HG03159 (cell line): ENCODE data around the gene OSBPL8.

Source experiments
- ATAC-seq: cut with Tn5 transposase; IDR thresholded peaks from one replicate; pipeline ENCODE4 v1.9.1; 2021; ENCODE audit warnings: mild to moderate bottlenecking, moderate library complexity; ENCODE audit not compliant: unreplicated experiment

OSBPL8 gene, protein sequence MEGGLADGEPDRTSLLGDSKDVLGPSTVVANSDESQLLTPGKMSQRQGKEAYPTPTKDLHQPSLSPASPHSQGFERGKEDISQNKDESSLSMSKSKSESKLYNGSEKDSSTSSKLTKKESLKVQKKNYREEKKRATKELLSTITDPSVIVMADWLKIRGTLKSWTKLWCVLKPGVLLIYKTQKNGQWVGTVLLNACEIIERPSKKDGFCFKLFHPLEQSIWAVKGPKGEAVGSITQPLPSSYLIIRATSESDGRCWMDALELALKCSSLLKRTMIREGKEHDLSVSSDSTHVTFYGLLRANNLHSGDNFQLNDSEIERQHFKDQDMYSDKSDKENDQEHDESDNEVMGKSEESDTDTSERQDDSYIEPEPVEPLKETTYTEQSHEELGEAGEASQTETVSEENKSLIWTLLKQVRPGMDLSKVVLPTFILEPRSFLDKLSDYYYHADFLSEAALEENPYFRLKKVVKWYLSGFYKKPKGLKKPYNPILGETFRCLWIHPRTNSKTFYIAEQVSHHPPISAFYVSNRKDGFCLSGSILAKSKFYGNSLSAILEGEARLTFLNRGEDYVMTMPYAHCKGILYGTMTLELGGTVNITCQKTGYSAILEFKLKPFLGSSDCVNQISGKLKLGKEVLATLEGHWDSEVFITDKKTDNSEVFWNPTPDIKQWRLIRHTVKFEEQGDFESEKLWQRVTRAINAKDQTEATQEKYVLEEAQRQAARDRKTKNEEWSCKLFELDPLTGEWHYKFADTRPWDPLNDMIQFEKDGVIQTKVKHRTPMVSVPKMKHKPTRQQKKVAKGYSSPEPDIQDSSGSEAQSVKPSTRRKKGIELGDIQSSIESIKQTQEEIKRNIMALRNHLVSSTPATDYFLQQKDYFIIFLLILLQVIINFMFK

DNA sequence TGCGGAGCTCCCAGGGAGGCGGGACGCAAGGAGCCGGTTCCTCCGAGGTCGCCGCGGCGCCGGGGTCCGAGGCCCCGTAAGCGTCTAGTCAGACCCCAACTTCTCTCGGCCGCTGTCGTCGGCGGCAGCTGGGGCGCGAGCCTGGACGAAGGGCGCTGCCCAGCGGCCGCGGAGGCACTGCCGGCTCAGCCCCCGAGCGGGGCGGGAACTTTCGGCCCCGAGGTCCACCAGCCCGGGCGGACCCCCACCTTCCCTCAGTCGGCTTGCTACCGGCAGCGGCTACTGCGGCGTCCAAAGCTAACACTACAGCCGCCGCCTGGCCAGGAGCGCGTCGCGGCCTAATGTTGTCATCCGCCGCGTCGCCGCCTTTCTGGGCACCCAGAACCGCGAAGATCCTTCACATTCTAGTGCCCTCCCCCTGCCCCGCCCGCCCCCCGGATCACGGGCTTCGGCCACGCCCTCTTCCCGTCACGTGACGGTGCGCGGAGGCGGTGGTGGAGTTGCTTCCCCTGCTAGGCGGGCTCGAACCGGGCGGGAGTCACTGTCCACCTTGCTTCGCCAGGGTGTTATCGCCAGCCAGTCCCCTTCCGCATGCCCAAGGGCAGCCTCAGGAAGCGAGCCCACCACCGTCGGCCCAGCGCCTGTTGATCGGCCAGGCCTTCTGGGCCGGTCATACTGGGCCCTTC is at the start of gene OSBPL8:
Gene OSBPL8 (minus strand): TSS at position 372 of the 686 bp plus-strand sequence. CDS start 72,220 bp downstream, outside the sequence.
- peak; percentile 72 for ATAC-seq

DNA sequence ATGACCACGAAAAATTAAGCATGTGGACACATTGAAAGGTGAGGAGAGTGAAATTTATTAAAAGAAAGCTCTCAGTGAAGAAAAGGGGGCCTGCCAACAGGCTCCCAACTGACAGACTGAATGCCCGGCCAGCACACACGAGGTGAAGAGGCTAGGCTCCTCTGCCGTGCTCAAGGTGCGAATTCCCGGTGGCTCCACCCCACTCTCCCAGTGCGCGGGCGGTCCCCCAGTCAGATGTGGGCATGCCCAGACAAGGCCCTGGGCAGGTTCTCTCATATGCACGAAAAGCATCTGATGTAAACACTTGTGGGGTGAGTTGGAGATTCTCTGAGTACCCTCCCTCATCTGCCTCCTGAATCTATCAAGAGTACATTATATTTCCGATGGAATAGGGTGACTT is 48.5 kb upstream of the OSBPL8 start:
- no peak for ATAC-seq

DNA sequence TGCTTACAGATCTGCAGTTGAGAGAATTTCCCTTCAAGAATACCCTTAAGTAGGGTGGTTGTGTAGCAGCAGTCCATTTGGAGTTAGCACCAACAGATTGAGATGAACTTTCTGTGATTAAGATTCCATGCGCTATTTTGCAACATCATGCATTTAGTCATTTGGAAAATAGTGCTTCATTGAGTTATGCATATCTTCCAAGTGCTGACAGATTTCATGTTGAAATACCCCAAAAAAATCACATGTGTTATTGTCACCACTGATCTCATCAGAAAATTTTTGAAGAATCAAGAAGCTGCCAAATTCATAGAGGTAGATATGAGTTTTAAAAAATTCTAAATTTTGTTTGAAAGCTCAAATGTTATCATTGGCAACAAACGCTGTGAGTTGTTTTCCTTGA is 35.5 kb upstream of the OSBPL8 start:
- ATAC-seq, result no peak

DNA sequence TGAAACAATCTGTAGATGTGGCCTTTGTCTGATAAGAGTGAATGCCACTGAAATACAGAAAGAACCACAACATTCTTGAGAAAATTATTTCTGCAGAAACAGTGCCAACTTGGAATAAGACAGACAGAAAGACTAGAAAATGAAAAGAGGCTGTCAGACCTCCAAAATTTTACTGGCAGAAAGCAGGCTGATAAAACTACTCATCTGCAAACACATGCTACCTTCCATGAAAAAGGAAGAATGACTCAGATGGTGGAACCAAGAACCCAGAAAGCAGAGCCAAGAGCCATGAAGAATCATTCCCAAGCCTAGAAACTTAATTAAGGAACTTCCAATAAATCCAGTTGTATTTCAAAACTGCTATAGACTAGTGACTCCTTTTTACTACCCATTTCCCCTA is 31.9 kb upstream of the OSBPL8 start:
- ATAC-seq, result no peak

DNA sequence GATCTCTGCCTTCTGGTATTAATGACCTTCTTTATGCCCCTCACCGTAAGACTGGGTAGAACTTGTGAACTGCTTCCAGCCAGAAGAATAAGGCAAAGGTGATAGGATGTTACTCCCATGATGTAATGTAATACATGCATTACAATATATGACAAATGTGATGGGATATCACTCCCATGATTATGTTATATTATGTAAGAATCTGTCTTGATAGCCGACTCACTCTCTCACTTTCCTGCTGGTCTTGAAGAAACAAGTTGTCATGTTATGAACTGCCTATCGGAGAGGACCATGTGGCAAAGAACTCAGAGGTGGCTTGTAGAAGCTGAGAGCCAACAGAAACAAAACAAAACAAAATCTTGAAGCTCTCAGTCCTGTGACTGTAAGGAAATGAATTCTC is 30.6 kb upstream of the OSBPL8 start:
- no peak for ATAC-seq

DNA sequence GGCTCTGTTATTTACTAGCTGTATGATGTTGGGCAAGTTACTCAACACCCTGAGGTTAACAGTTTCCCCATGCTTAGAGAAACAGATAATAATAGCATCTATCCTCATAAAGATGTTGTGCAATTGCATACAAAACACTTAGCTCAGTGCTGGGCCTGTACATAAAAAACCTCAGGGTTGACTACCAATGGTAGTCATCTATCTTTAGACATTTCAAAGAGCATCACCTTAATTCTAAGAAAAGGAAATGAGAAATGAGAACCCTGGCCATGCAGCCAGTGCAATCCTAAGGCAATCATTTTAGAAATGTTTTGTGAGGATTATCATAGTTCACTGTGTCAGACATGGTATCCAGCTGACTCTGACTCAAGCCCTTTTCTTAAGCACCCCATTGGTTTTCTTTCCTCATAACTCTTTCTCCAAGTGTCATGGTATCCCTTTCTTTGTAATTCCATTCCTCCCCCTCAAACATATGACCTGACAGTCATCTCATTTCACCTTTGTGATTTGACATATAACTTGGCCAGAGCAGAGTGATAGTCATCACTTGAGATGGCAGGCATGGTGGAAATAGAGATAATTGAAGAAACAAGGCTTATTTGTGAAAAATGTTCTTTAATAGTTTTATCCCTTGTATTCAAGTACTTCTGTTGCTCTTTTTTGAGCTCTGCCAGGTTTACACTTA is 29.5 kb upstream of the OSBPL8 start:
- ATAC-seq, result no peak

DNA sequence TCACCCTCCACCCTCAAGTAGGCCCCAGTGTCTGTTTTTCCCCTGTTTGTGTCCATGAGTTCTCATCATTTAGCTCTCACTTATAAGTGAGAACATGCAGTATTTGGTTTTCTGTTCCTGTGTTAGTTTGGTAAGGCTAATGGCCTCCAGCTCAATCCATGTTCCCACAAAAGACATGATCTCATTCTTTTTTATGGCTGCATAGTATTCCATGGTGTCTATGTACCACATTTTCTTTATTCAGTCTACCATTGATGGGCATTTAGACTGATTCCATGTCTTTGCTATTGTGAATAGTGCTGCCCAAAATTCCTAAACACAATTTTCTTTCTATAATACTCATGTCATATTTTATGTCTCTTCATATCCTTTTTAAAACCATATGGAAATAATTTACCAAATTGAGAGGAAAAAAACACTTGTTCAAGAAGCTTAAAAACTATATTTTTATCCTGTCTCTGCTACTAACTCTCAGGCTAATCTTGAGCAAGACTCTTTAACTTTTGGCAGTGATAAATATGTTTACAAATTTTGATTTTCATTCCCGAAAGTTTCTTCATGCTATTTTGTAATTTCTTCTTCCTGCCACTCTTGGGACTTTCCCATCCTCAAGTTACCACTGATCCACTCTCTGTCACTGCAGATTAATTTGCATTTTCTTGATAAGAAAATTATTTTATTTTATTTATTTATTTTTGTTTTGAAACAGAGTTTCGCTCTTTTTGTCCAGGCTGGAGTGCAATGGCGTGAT is 28.0 kb upstream of the OSBPL8 start:
- no peak for ATAC-seq

DNA sequence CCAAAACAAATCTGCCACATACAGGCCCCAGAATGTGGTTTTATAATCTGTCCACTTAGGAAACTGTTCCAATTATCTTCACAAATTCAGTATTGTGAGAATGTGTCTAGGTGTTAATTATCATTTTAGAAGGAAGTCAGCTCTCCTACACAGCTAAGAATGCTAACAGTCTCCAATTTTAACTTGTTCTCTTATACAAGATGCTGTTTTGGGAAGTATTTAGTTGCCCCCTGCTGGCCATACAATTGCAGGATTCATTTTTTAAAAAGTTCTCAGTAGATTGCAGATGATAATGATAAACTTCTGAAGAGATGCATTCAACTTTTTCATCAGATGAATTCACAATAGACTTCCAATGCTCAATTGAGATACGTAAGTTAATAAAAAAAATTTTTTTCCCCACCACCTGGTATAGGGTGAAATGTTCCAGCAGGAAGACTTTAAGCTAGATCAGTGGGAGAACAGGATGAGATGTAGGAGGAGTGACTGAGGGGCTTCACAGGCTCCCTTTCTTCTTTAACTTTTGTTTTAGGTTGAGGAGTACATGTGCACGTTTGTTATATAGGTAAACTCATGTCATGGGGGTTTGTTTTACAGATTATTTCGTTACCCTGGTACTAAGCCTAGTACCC is 27.3 kb upstream of the OSBPL8 start:
- ATAC-seq, result peak; percentile 67

DNA sequence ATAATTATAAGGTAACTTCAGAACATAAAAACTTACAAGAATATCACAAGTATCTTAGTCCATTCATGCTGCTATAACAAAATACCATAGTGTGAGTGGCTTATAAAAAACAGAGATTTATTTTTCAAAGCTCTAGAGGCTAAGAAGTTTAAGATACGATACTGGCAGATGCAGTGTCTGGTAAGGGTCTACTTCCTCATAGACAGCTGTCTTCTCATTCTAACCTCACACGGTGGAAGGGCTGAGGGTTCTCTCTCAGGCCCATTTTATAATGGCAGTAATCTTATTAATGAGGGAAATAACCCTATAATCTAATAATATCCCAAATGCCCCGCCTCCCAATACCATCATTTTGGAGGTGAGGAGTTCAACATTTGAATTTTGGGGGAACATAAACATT is 23.7 kb upstream of the OSBPL8 start:
- ATAC-seq, result no peak

DNA sequence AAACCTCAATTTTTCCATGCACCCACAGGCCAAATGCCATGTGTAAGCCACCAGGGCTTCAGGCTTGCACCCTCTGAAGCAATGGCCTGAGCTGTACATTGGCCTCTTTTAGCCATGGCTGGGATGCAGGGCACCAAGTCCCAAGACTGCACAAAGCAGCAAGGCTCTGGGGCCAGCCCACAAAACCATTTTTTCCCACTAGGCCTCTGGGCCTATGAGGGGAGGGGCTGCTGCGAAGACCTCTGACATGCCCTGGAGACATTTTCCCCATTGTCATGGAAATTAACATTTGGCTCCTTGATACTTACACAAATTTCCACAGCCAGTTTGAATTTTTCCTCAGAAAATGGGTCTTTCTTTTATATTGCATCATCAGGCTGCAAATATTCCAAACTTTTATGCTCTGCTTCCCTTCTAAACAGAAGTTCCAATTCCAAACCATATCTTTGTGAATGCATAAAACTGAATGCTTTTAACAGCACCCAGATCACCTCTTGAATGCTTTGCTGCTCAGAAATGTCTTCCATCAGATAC is 14.3 kb upstream of the OSBPL8 start:
- no peak for ATAC-seq

DNA sequence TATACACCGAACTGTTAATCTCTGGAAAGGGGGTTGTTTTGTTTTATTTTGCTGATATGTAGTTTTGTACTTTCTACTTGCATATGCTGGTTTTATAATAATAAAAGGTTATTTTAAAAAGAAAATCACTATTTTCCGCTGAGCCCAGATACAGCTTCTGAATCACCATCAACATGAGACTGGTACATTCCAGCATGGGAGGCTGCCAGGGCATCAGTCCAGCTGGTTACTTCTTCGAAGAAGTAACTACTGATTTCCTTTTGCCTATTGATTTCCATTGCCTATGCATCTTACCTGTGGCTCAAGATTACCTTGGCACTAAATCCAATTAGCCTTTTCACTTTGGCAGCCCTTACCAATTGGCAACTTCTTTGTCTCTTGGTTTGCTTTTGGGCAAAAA is 11.7 kb upstream of the OSBPL8 start:
- no peak for ATAC-seq

DNA sequence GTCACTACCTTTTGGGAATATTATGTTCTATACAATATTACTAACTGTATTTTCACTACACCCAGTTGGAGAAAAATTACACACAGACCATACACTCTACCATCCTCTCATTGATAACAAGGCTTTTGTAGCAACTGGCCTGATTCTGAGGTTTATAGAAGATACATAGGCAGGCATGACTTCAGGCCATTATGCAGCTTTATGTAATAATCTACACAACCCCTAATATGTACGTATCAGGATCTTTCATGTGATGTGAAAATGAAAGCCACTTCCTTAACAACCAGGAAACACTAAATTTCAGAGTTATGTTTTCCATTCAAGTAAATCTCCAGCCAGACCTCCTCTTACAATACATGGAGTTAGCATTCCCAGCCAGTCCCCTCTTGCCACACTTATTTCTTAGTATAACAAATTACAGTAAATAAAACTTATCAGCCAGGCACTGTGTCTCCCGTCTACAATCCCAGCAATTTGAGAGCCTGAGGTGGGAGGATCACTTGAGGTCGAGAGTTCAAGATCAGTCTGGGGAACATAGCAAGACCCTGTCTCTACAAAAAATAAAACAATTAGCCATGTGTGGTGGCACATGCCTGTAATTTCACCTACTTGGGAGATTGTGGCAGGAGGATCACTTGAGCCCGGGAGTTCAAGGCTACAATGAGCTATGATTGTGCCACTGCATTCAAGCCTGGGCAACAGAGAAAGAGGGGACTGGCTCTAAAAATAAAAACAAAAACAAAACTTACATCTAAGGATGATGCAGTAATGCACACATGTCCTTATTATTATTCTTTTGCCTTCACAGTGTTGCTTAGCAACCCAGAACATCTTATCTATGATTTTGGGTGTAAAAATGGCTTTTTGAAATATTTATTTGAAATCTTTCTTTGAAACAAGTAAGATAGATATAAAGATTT is 10.4 kb upstream of the OSBPL8 start:
- ATAC-seq, result no peak

DNA sequence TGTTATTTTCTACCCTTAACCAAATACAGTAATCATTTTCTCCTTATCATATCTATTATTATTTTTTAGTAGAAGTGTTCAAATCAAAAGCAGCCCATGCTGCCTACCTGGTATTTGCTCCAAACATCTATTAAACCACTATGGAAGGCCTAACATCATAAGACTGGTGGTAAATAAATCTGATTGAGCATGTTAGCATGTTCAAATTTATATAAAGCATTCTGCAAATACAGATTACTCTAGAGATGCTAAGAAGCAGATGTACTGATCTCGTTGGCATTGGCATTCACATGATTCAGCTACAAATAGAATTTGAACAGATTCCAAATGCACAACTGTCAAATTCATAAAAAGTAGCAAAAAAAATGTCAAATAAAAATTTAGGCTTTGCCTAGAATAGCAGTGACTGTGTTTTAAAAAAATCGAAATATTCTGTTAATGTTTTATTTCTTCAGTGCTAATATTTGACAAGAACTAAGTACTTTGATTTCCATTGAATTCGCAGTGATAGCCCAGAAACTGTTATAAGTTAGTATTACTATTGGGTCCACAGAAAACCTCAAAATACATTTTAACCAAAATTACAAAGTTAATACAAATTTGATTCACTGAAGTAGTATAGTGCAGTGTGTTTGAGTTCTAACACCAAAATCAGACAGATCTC is 9.4 kb upstream of the OSBPL8 start:
- ATAC-seq, result no peak

DNA sequence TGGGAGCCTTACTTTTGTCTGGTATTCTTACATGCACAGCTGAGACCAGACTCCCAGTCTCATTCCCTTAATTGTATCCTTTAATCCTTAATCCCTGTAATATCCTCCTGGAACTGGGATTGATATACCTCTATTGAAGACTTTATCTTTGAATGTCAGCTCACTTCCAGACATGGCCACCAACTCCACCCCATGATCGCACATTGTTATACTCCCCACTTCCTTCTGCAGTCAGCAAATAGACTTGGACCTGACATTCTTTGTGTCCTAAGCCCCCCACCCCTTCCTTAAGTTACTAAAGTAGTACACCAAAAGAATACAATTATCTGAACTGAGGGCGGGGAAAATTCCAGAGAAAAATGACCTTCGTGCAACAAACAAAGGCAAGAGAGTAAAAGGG is 8.6 kb upstream of the OSBPL8 start:
- no peak for ATAC-seq

DNA sequence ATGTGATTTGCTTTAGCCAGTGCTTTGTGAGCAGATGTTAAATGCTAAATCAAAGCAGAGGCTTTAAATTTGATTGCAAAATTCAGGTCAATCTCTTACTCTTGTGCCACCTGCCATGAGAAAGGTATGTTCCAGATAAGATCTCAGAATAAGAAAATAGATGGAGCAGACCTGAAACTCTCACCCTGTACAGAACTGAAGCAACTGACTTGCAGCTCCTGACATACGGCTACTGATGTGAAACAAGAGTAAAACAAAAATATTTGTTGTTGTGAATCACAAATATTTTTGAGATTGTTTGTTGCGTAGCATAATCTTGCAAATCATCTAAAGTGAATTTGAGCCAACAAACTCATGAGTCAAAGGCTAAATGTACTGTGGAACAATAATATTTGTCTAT is 3.5 kb upstream of the OSBPL8 start:
- ATAC-seq, result no peak

DNA sequence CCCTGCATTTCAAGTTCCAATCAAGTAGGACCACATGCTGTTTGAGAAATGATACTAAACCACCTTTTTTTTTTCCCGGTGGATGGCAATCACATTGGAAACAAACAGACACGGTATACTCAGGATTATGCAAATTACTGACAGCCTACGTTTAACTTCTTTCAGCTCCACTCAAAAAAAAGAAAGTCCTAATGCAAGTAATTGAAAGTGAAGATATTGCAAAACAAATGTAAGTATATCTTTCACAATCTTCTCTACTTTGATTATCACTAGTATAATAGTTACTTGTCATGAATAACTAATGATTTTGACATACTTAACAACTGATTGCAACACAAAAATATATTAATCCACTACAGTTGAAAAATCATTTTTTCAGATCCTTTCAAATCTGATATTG is 2.6 kb upstream of the OSBPL8 start:
- ATAC-seq, result no peak

DNA sequence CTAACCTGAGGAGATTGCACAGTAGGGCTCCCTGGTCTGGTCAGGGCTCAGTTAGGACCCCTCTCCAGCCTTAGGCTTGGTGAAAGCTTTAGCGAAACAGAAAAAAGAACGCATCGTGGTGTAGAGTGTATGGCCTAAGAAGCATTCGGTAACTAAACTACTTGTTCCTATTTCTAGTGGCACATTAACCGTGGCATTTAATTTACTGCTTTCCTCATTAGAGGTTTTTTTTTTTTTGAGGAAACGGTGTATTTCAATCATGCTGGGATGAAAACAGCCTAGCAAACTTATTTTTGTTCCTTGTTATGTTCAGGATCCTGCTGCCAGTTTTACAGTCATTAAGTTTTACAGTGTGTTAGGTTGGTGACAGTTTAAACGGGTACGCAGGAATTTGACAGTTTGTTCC is 518 bp upstream of the OSBPL8 start:
- peak; percentile 43 for ATAC-seq
